ENCODE results near the gene OCA2.

Gene OCA2

GRCh38 chr15:27744641-27745040 is 354.5 kb downstream of the OCA2 start:
- H3K4me3 ChIP-seq (ENCODE audit: low read depth, low read length): no peak overlapping the region
- no peak for TF ChIP-seq CTCF (IDR thresholded peaks at IDR 0.05; ENCODE audit: control insufficient read depth, extremely low read depth, insufficient read depth)
- DNase-seq (ENCODE audit: low read depth): no peak

- no peak for DNase-seq (ENCODE audit: low read depth)
- no peak for TF ChIP-seq CTCF (IDR thresholded peaks at IDR 0.05; ENCODE audit: control insufficient read depth, extremely low read depth, insufficient read depth)
- H3K4me3 ChIP-seq (ENCODE audit: low read depth, low read length): no peak overlapping the region
These were observed 355.5 kb downstream of the OCA2 start for GRCh38 chr15:27743638-27744037.

GRCh38 chr15:27742751-27743477 is 356.2 kb downstream of the OCA2 start:
- no peak for TF ChIP-seq CTCF (IDR thresholded peaks at IDR 0.05; ENCODE audit: control insufficient read depth, extremely low read depth, insufficient read depth)
- no peak for DNase-seq (ENCODE audit: low read depth)
- H3K4me3 ChIP-seq (ENCODE audit: low read depth, low read length): no peak overlapping the region

GRCh38 chr15:27741226-27741860 is 357.8 kb downstream of the OCA2 start:
- H3K4me3 ChIP-seq (ENCODE audit: low read depth, low read length): no peak overlapping the region
- TF ChIP-seq CTCF (IDR thresholded peaks at IDR 0.05; ENCODE audit: control insufficient read depth, extremely low read depth, insufficient read depth): no peak
- no peak for DNase-seq (ENCODE audit: low read depth)

- no peak for TF ChIP-seq CTCF (IDR thresholded peaks at IDR 0.05; ENCODE audit: control insufficient read depth, extremely low read depth, insufficient read depth)
These were observed 364.2 kb downstream of the OCA2 start for GRCh38 chr15:27734785-27735495.

GRCh38 chr15:27731776-27732175 is 367.3 kb downstream of the OCA2 start:
- H3K4me3 ChIP-seq (ENCODE audit: low read depth, low read length): no peak overlapping the region
- DNase-seq (ENCODE audit: low read depth): no peak
- no peak for TF ChIP-seq CTCF (IDR thresholded peaks at IDR 0.05; ENCODE audit: control insufficient read depth, extremely low read depth, insufficient read depth)

More at GRCh38 chr15:27734785-27735495, 364.2 kb downstream of the OCA2 start:
- H3K4me3 ChIP-seq (ENCODE audit: low read depth, low read length): no peak overlapping the region
- no peak for DNase-seq (ENCODE audit: low read depth)

All from LNCaP clone FGC (cell line).